HFF-Myc (cell line): ENCODE measurements around the gene TIMP2.

Source experiments
- DNase-seq: peaks from one replicate; pipeline ENCODE4 v3.0.0-alpha.2; 2011; ENCODE audit warnings: low read depth; ENCODE audit errors: extremely low read depth
- H3K4me3 ChIP-seq: replicated peaks from 2 replicates; pipeline ENCODE4 v1.5.1; 2011; ENCODE audit warnings: low read depth, mild to moderate bottlenecking, control low read depth, low read length
- TF ChIP-seq, protein P1 (sequence below): IDR thresholded peaks from 2 replicates; pipeline ENCODE4 v1.5.1; 2012; ENCODE audit warnings: mild to moderate bottlenecking, low read depth, low read length, control low read depth; ENCODE audit errors: missing control alignments

TIMP2 gene

DNA sequence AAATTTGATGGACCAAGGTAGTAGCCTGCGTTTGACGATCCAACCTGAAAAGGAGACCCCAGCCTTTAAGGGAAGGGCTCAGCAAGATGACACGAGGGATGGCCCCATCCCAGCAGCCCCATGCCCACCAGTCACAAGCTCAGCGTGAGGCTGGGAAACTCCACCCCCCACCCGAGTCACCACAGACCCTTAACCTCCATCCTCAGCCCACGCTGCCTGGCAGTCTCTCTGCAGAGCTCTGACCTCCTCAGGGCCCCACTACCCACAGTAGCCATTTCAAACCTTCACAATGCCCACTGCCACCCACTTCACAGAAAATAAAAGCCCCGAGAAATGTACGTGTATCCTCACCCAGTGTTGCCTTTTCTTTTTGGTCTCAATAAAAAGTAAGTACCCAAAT is 103.2 kb downstream of the TIMP2 start:
- TF ChIP-seq, protein P1, sequence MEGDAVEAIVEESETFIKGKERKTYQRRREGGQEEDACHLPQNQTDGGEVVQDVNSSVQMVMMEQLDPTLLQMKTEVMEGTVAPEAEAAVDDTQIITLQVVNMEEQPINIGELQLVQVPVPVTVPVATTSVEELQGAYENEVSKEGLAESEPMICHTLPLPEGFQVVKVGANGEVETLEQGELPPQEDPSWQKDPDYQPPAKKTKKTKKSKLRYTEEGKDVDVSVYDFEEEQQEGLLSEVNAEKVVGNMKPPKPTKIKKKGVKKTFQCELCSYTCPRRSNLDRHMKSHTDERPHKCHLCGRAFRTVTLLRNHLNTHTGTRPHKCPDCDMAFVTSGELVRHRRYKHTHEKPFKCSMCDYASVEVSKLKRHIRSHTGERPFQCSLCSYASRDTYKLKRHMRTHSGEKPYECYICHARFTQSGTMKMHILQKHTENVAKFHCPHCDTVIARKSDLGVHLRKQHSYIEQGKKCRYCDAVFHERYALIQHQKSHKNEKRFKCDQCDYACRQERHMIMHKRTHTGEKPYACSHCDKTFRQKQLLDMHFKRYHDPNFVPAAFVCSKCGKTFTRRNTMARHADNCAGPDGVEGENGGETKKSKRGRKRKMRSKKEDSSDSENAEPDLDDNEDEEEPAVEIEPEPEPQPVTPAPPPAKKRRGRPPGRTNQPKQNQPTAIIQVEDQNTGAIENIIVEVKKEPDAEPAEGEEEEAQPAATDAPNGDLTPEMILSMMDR = no peak
- no peak overlapping the region for H3K4me3 ChIP-seq
- DNase-seq = no peak

GRCh38 chr17:78820841-78821240 is 104.3 kb downstream of the TIMP2 start:
- no peak overlapping the region for H3K4me3 ChIP-seq
- TF ChIP-seq, protein P1 = no peak
- DNase-seq = no peak

- TF ChIP-seq, protein P1 = no peak
- H3K4me3 ChIP-seq = no peak overlapping the region
- no peak for DNase-seq
Measured at GRCh38 chr17:78819806-78820792, 105.1 kb downstream of the TIMP2 start.

DNA sequence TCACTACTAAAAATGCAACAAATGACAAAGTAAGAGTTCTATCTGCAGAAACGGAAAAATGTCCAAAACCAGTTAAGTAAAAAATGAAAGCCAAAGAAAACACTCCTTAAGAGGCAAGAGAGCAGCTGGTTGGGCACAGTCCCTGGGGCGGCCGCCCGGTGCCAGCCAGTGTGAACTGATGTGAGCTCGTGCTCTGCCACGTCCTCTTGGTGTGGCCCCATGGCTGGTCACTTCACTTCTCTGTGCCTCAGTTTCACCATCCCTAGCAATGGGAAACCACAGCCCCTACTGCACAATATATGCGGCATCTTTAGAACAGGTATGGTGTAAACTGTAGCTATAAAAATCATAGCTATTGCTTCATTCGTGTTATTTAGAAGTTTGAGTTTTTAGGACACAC is 105.8 kb downstream of the TIMP2 start:
- TF ChIP-seq, protein P1 = no peak
- no peak for DNase-seq
- H3K4me3 ChIP-seq = no peak overlapping the region

DNA sequence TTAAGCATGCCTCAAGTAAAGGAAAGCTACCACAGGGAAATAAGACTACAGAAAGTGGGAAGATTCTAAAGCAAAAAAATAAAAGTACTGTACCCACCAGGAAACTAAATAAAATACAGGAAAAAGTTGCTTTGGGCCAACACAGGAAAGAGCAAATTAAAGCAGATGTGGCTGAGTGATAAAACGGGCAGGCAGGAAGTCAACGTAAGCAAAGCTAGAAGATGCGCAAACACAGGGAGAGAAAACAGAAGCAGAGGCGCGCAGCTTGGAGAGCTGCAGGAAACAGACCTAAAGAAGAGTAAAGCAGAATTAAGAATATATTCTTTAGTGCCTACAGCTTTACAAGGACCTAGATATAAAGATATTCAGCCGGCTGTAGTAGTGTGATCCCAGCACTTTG is 106.3 kb downstream of the TIMP2 start:
- DNase-seq = no peak
- H3K4me3 ChIP-seq = no peak overlapping the region
- TF ChIP-seq, protein P1 = no peak

- H3K4me3 ChIP-seq = no peak overlapping the region
- no peak for DNase-seq
- TF ChIP-seq, protein P1 = no peak
Measured at GRCh38 chr17:78818152-78818846, 106.9 kb downstream of the TIMP2 start.
